Superior temporal gyrus (tissue), 1 donor: Measurements from ENCODE around the gene SLC19A2.
A peak's percentile ranks its signal among the peaks of the same experiment; 100 is the strongest.

Experiments used
- DNase-seq: peaks from one replicate; pipeline ENCODE4 v3.0.0-alpha.2; 2016; ENCODE audit errors: extremely low spot score

SLC19A2 gene

GRCh38 chr1:169475806-169476387, 9.8 kb downstream of the SLC19A2 start:
- no peak for DNase-seq

- no peak for DNase-seq
Measured at GRCh38 chr1:169474302-169474995, 11.3 kb downstream of the SLC19A2 start.

GRCh38 chr1:169473347-169473746, 12.4 kb downstream of the SLC19A2 start:
- DNase-seq = no peak

GRCh38 chr1:169472738-169473137, 13.0 kb downstream of the SLC19A2 start:
- no peak for DNase-seq

GRCh38 chr1:169468982-169469381, 16.8 kb downstream of the SLC19A2 start:
- DNase-seq = no peak

- no peak for DNase-seq
Measured at GRCh38 chr1:169466259-169467230, 19.2 kb downstream of the SLC19A2 start.

- no peak for DNase-seq
Measured at GRCh38 chr1:169465281-169465680, 20.5 kb downstream of the SLC19A2 start.

- no peak for DNase-seq
Measured at GRCh38 chr1:169462385-169462784, 23.4 kb downstream of the SLC19A2 start.

GRCh38 chr1:169461390-169462000, 24.2 kb downstream of the SLC19A2 start:
- no peak for DNase-seq

- no peak for DNase-seq
Measured at GRCh38 chr1:169460191-169460833, 25.4 kb downstream of the SLC19A2 start.

GRCh38 chr1:169457443-169457842, 28.3 kb downstream of the SLC19A2 start:
- DNase-seq = no peak

GRCh38 chr1:169456029-169456428, 29.7 kb downstream of the SLC19A2 start:
- no peak for DNase-seq

GRCh38 chr1:169452921-169453320, 32.8 kb downstream of the SLC19A2 start:
- DNase-seq = no peak

GRCh38 chr1:169451218-169451824, 34.4 kb downstream of the SLC19A2 start:
- no peak for DNase-seq

- DNase-seq = no peak
Measured at GRCh38 chr1:169443923-169444322, 41.8 kb downstream of the SLC19A2 start.

- DNase-seq = peak; percentile 89
Measured at GRCh38 chr1:169427081-169427641, 58.6 kb downstream of the SLC19A2 start, which contains the start of gene CCDC181. Gene CCDC181 (minus strand): TSS chr1:169427474. CDS start chr1:169424927, 2,547 bp downstream.

GRCh38 chr1:169426174-169426705, 59.5 kb downstream of the SLC19A2 start:
- peak; percentile 44 for DNase-seq

- DNase-seq = no peak
Measured at GRCh38 chr1:169421309-169421708, 64.4 kb downstream of the SLC19A2 start.

GRCh38 chr1:169414952-169415351, 70.8 kb downstream of the SLC19A2 start:
- DNase-seq = no peak
